ENCODE data around the gene ADAM33.

ADAM33 gene

DNA sequence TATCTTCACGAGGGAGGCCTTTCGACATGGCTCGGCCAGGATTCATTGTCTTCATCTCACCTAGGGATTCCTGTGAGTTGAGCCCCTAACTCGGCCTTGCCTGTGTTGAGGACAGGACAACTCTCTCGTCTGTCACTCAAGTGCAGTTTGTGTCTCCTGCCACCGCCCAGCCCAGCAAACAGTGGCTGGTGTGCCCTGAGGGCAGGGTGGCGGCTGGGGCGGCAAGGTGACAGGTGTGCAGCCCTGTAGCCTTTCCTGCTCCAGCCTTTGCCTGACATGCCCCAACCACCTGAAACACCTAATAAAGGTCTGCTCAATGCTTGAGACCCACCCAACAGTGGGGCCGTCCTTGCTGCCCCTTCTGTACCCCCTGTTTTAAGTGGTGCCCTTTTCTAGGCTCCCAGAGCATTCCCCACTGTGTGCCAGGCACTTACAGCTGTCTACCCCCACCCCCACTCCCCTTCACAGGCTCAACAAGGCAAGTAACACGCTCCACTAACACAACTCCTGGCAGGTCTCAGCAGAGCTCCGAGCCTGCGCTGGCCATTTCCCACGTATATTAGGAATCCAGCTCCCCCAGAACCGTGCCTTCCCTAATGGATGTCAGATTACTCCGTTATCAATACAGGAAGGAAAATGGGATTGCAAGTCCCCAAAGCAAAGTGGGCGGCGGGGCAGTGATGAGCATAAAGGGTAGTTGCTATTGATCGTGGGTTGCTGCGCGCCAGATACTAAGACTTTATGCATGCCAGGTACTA, 36.3 kb downstream of the ADAM33 start:
- DNase-seq: no peak

DNA sequence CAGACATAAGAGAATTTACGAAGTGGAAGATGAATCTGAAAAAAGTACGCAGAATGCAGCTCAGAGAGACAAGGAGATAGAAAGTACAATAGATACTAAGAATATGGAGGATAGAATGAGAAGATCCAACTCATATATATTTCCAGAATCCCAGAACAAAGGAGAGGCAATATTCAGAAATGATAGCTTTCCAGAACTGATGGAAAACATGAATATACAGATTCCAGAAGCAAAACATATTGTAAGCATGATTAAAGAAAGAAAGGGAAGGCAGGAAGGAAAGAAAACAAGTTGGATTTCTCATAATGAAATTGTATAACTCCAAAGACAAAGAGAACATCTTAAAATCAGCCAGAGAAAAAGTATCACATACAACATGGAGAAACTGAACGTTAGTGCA, 41.6 kb downstream of the ADAM33 start:
- no peak for DNase-seq

DNA sequence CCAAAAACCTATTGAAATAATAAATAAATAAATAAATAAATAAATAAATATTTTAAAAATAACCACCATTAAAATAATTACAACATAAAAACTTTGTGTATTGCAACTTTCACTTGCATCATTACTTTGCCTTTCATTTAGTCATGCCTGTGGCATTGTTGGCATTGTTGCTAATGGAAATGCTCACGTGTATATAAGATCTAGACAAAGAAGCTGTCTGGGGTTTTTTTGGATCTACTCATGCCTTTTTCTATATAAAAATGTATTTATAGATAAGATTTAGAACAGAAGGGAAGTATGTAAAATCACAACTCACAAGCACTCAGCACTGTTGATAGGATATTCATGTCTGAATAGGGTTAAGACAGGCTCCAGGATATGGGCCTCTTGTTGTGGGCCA, 46.5 kb downstream of the ADAM33 start:
- no peak for DNase-seq

DNA sequence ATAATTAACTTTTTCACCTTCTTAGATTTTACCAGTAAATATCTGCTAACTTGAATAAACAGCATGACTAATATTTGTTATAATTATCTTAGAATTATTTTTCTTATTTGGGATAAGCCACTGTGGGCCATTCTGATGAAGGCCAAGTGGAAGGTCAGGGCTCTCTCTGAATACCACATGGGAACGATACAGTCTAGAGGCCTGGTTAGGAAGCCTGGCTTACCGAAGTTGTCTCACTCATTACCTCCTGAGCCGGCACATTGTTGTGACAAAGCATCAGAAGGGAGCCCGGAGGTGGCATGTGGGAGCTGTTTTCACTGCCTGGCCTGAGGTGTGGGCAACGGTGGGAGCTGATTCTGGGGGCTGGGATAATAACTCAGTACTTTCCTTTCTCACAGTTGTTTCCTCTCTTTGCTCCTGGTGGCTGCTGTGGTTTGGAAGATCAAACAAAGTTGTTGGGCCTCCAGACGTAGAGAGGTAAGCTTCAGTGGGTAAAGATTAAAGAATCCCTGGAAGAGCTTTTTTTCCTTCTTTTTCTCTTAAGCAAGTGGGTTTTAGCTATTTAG, 47.8 kb downstream of the ADAM33 start:
- no peak for DNase-seq

DNA sequence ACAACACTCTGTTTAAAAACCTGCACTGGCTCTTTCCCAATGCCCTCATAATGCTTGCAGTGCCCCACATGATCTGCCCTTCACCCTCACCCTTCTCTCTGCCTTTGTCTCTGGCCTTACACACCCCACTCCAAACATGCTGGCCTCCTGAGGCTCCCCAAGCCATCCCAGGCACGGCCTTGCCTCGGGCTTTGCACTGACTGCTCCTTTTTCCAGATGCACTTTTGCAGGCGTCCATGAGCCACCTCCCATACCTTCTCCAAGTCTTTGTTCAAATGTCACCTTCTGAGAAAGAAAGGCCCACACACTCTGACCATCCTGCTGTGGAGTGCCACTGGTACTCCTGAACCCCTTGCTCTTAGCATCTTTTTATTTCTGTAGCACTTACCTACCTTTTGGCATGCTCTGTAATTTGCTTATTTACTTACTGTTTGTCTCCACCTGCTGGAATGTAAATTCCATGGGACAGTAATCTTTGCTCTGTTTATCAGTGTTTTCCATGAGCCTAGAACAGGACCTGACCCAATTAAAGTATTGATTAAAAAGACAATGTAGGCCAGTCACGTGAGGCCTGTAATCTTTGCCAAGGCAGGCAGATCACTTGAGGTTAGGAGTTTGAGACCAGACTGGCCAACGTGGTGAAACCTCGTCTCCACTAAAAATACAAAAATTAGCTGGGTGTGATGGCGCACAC, 49.4 kb downstream of the ADAM33 start:
- no peak for DNase-seq

DNA sequence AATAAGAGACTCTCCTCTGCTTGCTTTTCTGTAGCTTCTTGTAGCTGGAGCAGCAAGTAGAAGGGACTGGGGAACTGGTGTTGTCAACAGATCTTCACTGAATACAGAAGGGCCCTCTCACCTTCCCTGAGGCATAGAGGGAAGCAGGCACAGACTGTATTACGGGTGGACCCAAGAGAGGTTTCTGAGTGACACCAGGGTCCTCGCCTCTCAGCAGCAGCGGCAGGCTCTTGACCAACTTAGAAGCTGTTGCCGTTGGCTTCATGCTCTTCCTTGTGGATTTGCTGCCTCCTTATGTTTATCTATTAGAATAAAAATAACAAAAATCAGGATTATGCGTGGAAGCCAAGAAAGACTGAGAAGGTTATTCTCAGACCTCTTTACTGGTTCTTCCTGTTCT, 50.3 kb downstream of the ADAM33 start:
- DNase-seq: no peak

DNA sequence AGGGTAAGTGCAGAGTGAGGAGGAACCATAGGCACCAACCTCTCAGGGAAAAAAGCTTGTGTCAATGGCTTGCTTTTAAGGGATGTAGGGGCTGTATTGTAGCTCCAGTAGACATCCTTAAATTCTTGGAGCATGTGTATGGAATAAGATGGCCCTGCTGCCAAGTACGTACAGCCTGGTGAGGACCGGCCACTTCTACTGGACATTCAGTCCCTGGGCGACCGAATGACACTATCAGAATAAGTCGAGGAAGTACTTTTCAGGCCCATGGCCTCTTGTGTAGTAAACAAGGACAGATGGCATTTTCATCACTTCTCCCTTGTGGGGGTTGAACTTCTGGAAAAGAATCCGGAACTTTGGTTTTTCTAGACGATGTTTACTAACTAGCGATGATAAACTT, 51.4 kb downstream of the ADAM33 start:
- no peak for DNase-seq

DNA sequence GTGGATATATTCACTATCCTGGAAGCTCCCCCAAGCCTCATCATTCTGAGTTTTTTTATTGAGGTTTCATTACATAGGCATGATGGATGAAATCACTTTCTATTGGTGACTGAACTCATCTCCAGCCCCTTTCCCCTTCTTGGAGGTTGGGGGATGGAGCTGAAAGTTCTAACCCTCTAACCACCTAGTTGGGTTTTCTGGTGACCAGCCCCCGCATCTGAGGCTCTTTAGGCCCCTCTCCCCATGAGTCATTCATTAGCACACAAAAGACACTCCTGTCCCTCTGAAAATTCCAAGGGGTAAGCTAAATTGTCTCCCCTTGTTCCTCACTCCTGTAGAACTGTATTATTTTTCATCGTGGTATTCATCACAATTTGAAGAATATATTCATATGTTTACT, 51.9 kb downstream of the ADAM33 start:
- no peak for DNase-seq

DNA sequence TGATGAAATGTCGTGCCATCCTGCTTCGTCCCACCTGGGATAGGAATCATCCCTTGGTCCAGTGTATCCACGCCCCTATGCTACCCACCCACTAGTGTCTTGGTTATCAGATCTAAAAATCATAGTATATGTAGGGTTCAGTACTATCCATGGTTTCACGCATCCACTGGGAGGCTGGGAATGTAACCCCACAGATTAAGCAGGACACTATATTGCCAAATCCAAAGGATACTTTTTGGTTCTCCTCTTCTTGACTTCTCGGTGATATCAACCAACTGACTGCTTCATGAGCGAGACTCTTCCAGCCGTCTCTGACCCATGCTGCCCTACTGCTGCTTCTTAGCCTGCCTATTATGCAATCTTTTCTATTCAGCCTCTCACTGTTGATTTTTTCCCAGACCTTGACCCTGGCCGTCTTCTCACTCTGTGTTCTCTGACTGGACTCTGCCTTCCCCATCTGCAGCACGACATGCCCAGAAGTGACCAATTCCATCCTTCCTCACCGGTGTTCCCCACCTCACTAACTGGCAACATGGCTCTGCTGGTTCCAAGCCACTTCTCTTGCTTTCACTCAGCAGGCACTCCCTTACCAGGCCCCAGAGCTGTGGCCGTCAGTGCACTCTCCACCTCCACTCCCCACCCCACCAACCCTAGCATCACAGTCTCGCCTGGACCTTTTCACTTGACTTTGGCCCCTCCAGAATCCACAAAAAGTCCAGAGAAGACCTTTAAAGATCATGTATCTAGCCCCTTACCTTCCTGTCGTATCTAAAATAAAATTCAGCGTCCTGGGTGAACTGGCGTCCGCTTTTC, 53.1 kb downstream of the ADAM33 start:
- DNase-seq: no peak

DNA sequence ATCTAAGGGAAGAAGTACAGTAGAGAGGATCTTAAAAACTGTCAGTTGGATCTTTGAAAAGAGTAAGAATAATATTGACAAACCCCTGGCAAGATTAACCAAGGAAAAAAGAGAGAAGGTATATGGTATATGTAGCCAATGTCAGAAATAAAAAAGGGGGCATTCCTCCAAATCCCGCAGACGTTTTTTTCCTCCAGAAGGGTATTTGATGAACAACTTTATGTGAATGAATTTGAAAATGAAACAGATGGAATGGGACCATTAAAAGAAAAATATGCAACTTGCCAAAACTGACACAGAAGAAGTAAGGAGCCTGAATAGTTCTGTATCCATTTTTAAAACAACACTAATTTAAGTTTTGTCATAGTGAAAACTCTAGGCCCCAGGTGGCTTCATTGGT, 54.3 kb downstream of the ADAM33 start:
- DNase-seq: no peak

DNA sequence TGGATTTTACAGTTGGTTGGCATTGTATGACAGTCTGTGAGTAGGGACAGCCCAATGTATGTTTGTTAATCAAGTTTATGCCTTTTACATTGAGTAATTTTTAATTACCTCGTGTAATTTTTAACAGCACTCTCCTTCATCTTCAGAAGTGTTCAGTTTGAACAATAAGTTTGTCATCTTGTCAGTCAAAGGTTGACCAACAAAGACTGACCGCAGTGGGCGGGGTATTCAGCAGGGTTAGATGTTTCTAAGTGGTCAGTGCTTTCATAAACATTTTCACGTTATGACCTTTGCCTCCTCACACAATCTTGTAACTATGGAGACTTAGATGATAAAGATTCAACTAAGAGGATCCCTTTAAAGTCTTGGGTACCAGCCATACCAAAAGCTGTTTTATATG, 59.4 kb downstream of the ADAM33 start:
- no peak for DNase-seq

DNA sequence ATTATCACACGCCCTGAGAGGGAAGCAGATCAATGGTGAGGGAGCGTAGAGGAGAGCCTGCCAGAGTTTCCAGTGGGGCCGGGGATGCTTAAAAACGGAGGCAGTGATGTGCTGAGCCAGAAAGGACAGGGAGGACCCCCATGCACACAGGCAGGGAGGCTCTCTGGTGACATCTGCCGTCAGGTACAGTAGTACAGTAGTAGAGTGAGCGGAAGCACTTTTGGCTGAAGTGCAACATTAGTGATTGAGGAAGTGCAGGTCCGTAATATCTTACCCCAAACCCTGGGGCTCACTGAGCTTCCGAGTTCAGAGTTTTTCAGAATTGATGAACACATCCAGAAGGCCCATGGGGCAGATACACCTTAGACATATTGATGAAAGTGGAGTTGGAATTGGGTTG, 60.7 kb downstream of the ADAM33 start:
- no peak for DNase-seq

Data from T-helper 1 cell (primary cell).